GM21367 (cell line): ENCODE data around the gene ARID5B.

Experiments used
- ATAC-seq: cut with Tn5 transposase; IDR thresholded peaks from one replicate; pipeline ENCODE4 v1.9.1; 2021; ENCODE audit not compliant: unreplicated experiment

ARID5B gene

GRCh38 chr10:62121187-62121530 is 219.7 kb downstream of the ARID5B start:
- ATAC-seq: no peak

- ATAC-seq: no peak
Observed at GRCh38 chr10:62127975-62128374, 226.5 kb downstream of the ARID5B start.

- no peak for ATAC-seq
Observed at GRCh38 chr10:62130948-62131347, 229.4 kb downstream of the ARID5B start.

- ATAC-seq: no peak
Observed at GRCh38 chr10:62131724-62132123, 230.2 kb downstream of the ARID5B start.

- peak; percentile 86 for ATAC-seq
Observed at GRCh38 chr10:62133618-62134017, 232.1 kb downstream of the ARID5B start.

- no peak for ATAC-seq
Observed at GRCh38 chr10:62136931-62137330, 235.4 kb downstream of the ARID5B start.
